ENCODE results near the gene MAEA. TPM values are rescaled to one million over a fixed set of nuclear protein-coding genes. Genes with fewer than 3 reads are reported as not detected.
"Not testable (repeated sequence)": the region's sequence is repeated elsewhere in the genome, so short reads cannot be mapped to it uniquely, and the experiment has no call there.

Gene MAEA
- total RNA-seq, 1 donor from 2014 or later, result 65.8 TPM

DNA sequence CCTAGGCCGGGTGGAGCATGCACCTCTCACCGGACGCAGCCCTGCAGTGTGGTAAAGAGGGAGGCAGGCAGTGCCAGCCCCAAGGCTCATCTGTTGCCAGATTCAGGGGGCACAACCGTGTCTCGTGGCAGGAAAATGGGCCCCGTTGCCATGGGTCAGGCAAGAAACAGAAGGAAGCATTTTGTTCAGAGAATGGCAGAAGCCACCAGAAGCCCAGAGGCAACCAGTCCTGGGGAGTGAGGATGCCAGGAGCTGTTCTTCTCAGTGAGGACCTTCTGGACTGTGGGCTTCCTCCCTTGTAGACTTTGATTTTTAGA is 44.8 kb downstream of the MAEA start:
- TF ChIP-seq, protein P1, sequence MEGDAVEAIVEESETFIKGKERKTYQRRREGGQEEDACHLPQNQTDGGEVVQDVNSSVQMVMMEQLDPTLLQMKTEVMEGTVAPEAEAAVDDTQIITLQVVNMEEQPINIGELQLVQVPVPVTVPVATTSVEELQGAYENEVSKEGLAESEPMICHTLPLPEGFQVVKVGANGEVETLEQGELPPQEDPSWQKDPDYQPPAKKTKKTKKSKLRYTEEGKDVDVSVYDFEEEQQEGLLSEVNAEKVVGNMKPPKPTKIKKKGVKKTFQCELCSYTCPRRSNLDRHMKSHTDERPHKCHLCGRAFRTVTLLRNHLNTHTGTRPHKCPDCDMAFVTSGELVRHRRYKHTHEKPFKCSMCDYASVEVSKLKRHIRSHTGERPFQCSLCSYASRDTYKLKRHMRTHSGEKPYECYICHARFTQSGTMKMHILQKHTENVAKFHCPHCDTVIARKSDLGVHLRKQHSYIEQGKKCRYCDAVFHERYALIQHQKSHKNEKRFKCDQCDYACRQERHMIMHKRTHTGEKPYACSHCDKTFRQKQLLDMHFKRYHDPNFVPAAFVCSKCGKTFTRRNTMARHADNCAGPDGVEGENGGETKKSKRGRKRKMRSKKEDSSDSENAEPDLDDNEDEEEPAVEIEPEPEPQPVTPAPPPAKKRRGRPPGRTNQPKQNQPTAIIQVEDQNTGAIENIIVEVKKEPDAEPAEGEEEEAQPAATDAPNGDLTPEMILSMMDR (IDR thresholded peaks at IDR 0.05), result no peak
- no peak for DNase-seq
- Histone ChIP-seq H3K36me3 (peaks cover 65% of the 10 kb centered on the region), H3K4me1 (peaks cover 11% of the 10 kb centered on the region), H3K4me3 (no peak overlapping the region), H3K9me3 (no peaks in the 10 kb centered on the region), H3K27ac (no peak overlapping the region), H3K27me3 (ENCODE audit: low read depth) (no peaks in the 10 kb centered on the region)
- ATAC-seq, result no peak
- intact Hi-C loops (cut with DNase I), result no loop called here

DNA sequence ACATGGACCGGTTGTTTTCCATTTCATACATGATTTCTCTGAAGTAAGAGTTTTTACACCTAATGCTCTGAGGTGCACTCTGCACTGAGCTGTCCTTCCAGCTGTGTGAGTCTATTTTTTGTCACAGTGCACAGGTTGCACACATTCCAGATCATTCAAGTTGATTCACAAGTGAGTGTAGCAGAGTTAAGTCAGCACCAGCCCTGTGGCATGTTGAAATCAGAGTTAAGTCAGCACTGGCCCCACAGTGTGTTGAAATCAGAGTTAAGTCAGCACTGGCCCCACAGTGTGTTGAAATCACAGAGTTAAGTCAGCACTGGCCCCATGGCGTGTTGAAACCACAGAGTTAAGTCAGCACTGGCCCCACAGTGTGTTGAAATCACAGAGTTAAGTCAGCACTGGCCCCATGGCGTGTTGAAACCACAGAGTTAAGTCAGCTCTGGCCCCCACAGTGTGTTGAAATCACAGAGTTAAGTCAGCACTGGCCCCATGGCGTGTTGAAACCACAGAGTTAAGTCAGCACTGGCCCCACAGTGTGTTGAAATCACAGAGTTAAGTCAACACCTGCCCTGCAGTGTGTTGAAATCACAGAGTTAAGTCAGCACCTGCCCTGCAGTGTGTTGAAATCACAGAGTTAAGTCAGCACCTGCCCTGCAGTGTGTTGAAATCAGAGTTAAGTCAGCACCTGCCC is 45.6 kb downstream of the MAEA start:
- intact Hi-C loops (cut with DNase I); H3K27ac ChIP-seq: not testable (repeated sequence)

DNA sequence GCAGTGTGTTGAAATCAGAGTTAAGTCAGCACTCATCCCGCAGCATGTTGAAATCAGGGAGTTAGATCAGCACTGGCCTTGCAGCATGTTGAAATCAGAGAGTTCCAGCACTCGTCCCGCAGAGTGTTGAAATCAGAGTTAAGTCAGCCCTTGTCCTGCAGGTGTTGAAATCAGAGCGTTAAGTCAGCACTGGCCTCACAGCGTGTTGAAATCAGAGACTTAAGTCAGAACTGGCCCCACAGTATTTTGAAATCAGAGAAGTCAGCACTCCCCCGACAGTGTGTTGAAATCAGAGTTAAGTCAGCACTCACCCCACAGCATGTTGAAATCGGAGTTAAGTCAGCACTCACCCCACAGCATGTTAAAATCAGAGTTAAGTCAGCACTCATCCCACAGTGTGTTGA is 46.4 kb downstream of the MAEA start:
- DNase-seq (no peak), ATAC-seq (no peak)
- Histone ChIP-seq H3K9me3 (no peaks in the 10 kb centered on the region), H3K27ac (no peak overlapping the region), H3K4me1 (peaks cover 9% of the 10 kb centered on the region), H3K4me3 (no peak overlapping the region), H3K27me3 (ENCODE audit: low read depth) (no peaks in the 10 kb centered on the region), H3K36me3 (peaks cover 74% of the 10 kb centered on the region)
- TF ChIP-seq, protein P1 (IDR thresholded peaks at IDR 0.05), result no peak
- intact Hi-C loops (cut with DNase I), result no loop called here

More for the DNA sequence above, 45.6 kb downstream of the MAEA start:
- not testable (repeated sequence) for DNase-seq; H3K9me3 ChIP-seq; ATAC-seq; H3K27me3 ChIP-seq (ENCODE audit: low read depth); H3K4me3 ChIP-seq
- Histone ChIP-seq H3K4me1 (peaks cover 11% of the 10 kb centered on the region), H3K36me3 (peaks cover 68% of the 10 kb centered on the region)

DNA sequence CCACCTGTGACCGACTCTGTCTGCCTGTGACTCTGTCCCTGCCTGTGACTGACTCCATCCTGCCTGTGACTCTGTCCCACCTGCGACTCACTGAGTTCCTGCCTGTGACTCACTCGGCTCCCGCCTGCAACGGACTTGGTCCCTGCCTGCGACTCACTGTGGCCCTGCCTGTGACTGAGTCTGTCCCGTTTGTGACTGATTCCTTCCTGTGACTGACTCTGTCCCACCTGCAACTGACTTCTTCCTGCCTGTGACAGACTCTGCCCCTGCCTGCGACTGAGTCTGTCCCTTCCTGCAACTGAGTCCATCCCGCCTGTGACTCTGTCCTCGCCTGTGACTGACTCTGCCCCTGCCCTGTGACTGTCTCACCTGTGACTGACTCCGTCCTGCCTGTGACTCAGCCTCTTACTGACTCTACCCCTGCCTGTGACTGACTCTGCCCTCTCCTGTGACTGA is 47.7 kb downstream of the MAEA start:
- TF ChIP-seq, protein P1 (IDR thresholded peaks at IDR 0.05), result no peak
- Histone ChIP-seq H3K27ac (no peak overlapping the region), H3K4me1 (peaks cover 3% of the 10 kb centered on the region), H3K9me3 (no peaks in the 10 kb centered on the region), H3K36me3 (peaks cover 74% of the 10 kb centered on the region), H3K27me3 (ENCODE audit: low read depth) (no peaks in the 10 kb centered on the region), H3K4me3 (no peak overlapping the region)
- ATAC-seq, result no peak
- intact Hi-C loops (cut with DNase I), result no loop called here
- DNase-seq, result no peak

DNA sequence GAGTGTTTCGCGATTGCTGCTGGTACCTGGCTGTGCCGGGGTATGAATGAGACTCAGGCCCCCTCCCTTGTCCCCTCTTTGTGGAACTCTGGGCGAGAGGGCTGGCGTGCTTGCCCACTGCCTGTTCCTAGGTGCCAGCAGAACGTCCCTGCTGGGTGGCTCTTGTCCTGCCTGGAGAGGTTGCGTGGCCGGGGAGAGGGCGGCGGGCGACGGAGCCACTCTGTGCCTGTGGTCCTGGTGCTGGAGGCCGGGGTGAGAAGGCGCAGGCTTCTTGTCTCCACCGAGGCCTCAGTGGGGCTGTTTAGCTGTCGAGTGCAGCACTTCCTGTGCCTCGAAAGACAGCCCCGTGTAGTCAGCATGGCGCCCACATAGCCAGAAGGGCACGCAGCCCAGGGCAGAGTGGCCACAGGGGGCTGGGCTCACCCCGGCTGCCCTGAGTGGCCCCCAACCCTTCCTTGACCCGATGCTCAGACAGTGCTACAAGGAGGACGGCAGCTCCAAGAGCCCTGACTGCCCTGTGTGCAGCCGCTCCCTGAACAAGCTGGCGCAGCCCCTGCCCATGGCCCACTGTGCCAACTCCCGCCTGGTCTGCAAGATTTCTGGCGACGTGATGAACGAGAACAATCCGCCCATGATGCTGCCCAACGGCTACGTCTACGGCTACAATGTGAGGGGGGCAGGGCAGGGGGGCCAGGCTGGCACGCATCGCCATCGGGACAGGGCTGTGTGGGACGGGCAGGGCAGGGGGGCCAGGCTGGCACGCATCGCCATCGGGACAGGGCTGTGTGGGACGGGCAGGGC is 48.5 kb downstream of the MAEA start:
- peaks cover 66% of the 10 kb centered on the region for H3K36me3 ChIP-seq
- no peaks in the 10 kb centered on the region for H3K9me3 ChIP-seq
- no peaks in the 10 kb centered on the region for H3K27me3 ChIP-seq (ENCODE audit: low read depth)
- intact Hi-C loops (cut with DNase I), result no loop called here
- peak; percentile 40 for DNase-seq
- TF ChIP-seq, protein P1 (IDR thresholded peaks at IDR 0.05), result no peak
- no peak overlapping the region for H3K4me3 ChIP-seq
- no peak overlapping the region for H3K27ac ChIP-seq
- peaks cover 3% of the 10 kb centered on the region for H3K4me1 ChIP-seq
- no peak for ATAC-seq
